Measurements from ENCODE around the gene CPSF4L.

DNA sequence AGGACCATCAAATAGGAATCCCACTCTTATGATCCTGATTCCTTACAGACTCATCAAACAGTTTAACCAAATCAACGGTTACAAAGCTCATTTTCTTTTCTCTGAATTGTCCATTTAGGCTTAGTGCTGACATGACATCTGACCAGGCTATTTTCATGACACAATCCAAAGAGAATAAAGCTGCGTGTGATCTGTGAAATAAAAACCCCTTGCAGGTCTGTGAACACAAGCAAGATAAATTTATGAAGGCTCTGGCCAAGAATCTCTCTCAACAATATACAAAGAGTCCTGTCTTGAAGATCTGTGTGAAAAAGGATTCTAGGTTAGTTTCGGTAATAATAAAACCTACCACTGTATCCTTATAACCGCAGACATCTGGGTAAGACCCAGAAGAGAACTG is 46.8 kb downstream of the CPSF4L start:
- TF ChIP-seq, protein P1, sequence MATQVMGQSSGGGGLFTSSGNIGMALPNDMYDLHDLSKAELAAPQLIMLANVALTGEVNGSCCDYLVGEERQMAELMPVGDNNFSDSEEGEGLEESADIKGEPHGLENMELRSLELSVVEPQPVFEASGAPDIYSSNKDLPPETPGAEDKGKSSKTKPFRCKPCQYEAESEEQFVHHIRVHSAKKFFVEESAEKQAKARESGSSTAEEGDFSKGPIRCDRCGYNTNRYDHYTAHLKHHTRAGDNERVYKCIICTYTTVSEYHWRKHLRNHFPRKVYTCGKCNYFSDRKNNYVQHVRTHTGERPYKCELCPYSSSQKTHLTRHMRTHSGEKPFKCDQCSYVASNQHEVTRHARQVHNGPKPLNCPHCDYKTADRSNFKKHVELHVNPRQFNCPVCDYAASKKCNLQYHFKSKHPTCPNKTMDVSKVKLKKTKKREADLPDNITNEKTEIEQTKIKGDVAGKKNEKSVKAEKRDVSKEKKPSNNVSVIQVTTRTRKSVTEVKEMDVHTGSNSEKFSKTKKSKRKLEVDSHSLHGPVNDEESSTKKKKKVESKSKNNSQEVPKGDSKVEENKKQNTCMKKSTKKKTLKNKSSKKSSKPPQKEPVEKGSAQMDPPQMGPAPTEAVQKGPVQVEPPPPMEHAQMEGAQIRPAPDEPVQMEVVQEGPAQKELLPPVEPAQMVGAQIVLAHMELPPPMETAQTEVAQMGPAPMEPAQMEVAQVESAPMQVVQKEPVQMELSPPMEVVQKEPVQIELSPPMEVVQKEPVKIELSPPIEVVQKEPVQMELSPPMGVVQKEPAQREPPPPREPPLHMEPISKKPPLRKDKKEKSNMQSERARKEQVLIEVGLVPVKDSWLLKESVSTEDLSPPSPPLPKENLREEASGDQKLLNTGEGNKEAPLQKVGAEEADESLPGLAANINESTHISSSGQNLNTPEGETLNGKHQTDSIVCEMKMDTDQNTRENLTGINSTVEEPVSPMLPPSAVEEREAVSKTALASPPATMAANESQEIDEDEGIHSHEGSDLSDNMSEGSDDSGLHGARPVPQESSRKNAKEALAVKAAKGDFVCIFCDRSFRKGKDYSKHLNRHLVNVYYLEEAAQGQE (IDR thresholded peaks at IDR 0.05; ENCODE audit: insufficient replicate concordance, low read depth), result no peak
- TF ChIP-seq, protein P2, sequence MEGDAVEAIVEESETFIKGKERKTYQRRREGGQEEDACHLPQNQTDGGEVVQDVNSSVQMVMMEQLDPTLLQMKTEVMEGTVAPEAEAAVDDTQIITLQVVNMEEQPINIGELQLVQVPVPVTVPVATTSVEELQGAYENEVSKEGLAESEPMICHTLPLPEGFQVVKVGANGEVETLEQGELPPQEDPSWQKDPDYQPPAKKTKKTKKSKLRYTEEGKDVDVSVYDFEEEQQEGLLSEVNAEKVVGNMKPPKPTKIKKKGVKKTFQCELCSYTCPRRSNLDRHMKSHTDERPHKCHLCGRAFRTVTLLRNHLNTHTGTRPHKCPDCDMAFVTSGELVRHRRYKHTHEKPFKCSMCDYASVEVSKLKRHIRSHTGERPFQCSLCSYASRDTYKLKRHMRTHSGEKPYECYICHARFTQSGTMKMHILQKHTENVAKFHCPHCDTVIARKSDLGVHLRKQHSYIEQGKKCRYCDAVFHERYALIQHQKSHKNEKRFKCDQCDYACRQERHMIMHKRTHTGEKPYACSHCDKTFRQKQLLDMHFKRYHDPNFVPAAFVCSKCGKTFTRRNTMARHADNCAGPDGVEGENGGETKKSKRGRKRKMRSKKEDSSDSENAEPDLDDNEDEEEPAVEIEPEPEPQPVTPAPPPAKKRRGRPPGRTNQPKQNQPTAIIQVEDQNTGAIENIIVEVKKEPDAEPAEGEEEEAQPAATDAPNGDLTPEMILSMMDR (IDR thresholded peaks at IDR 0.05; ENCODE audit: insufficient read depth, low read length), result no peak
- no peak for TF ChIP-seq POLR2AphosphoS5 (IDR thresholded peaks at IDR 0.05; ENCODE audit: low read depth)
- no peak for TF ChIP-seq SPI1 (IDR thresholded peaks at IDR 0.05; ENCODE audit: borderline replicate concordance, low read depth)

All from HL-60 (cell line).